K562 (cell line): ENCODE measurements around the gene SCYL1. TPM values are rescaled to one million over a fixed set of nuclear protein-coding genes. Genes with fewer than 3 reads are reported as not detected.
A peak's percentile ranks its signal among the peaks of the same experiment; 100 is the strongest.
"Not testable (repeated sequence)": the region's sequence is repeated elsewhere in the genome, so short reads cannot be mapped to it uniquely, and the experiment has no call there.

Experiments used
- ATAC-seq: fragments of 200-7000 bp; cut with Tn5 transposase; 3 replicates; pipeline ENCODE4 v1.9.1; 2020; ENCODE audit warnings: moderate library complexity
- BruUV-seq: library from RNA; stranded (reverse); fragments of 400-500 nt; replicated peaks from 2 replicates; lab custom pipeline; 2021; lab: Mats Ljungman, UMichigan
- CTCF ChIA-PET: fragments of 300-600 bp; formaldehyde crosslinking; extraction: SDS; loops from one replicate; lab custom pipeline; 2021; ENCODE audit warnings: low intra/inter-chr PET ratio; lab: Yijun Ruan, JAX
- POLR2A ChIA-PET: fragments of 300-600, 350-650 bp; sonication (Branson Sonifier 250); formaldehyde crosslinking; extraction: SDS; loops from one replicate; lab custom pipeline; 2021; ENCODE audit warnings: antibody characterized with exemption, inconsistent platforms; lab: Yijun Ruan, JAX
- DNase-seq, 4 experiments: peaks; one replicate each; pipeline versions ENCODE4 v3.0.0 to v3.0.0-alpha.2; 2011 to 2018; ENCODE audit warnings: low spot score in 3 of 4, mixed read lengths in 3 of 4; ENCODE audit errors: extremely low read depth in 1 of 4
- FAIRE-seq: peaks from 2 replicates; lab custom pipeline; 2011; peaks lifted over from hg19 to GRCh38; lab: Jason Lieb, UNC
- H2AFZ ChIP-seq: 2 replicates; pipeline ENCODE4 v1.6.0; 2011; ENCODE audit warnings: low read depth, low read length, control low read depth, inconsistent platforms
- H3K27ac ChIP-seq: fragments of 200-600 bp; 3 replicates; pipeline ENCODE4 v1.8.0; 2011; ENCODE audit warnings: low read depth, mild to moderate bottlenecking, control low read depth, inconsistent platforms, low read length, moderate library complexity, mixed read lengths; ENCODE audit errors: extremely low read depth
- H3K27me3 ChIP-seq, 2 experiments: fragments of 300-600 bp in 1 of 2; 2 replicates in 1 of 2; 3 replicates in 1 of 2; pipeline versions ENCODE4 v1.6.0 to v1.8.0; 2011; ENCODE audit warnings: inconsistent platforms in 2 of 2, low read length in 2 of 2, mild to moderate bottlenecking in 1 of 2, mixed read lengths in 1 of 2, moderate library complexity in 1 of 2; ENCODE audit not compliant: control insufficient read depth in 2 of 2, insufficient read depth in 2 of 2
- H3K36me3 ChIP-seq: fragments of 300-600 bp; 3 replicates; pipeline ENCODE4 v1.8.0; 2011; ENCODE audit warnings: mild to moderate bottlenecking, low read length, inconsistent platforms; ENCODE audit not compliant: control insufficient read depth, insufficient read depth
- H3K4me1 ChIP-seq, 2 experiments: fragments of 200-600 bp in 1 of 2; replicated peaks in 1 of 2; 2 replicates in 1 of 2; 3 replicates in 1 of 2; pipeline versions ENCODE4 v1.5.1 to v1.8.0; 2011; ENCODE audit warnings: inconsistent platforms in 2 of 2, low read length in 2 of 2, mild to moderate bottlenecking in 1 of 2, mixed read lengths in 1 of 2, moderate library complexity in 1 of 2; ENCODE audit not compliant: control insufficient read depth in 2 of 2, insufficient read depth in 2 of 2
- H3K4me2 ChIP-seq: 2 replicates; pipeline ENCODE4 v1.6.1; 2011; ENCODE audit warnings: low read length, control low read depth, inconsistent platforms, mixed read lengths; ENCODE audit not compliant: insufficient read depth
- H3K4me3 ChIP-seq: fragments of 200-600 bp; sonication (generic), shearing (Covaris generic); 2 replicates; pipeline ENCODE4 v1.5.1; 2016; ENCODE audit warnings: control low read depth, inconsistent platforms
- H3K79me2 ChIP-seq: fragments of 200-600 bp; 3 replicates; pipeline ENCODE4 v1.8.0; 2011; ENCODE audit warnings: low read length, inconsistent platforms; ENCODE audit not compliant: control insufficient read depth, insufficient read depth
- H3K9ac ChIP-seq, 2 experiments: 2 replicates each; pipeline versions ENCODE4 v1.6.0 to v1.6.1; 2011; ENCODE audit warnings: low read depth in 2 of 2, low read length in 2 of 2, control low read depth in 1 of 2, inconsistent platforms in 1 of 2, mild to moderate bottlenecking in 1 of 2, mixed read lengths in 1 of 2; ENCODE audit not compliant: insufficient read depth in 1 of 2
- H3K9me1 ChIP-seq: one replicate; pipeline ENCODE4 v1.6.0; 2011; ENCODE audit warnings: inconsistent platforms, mild to moderate bottlenecking, low read length, moderate library complexity; ENCODE audit not compliant: control insufficient read depth, insufficient read depth
- H3K9me3 ChIP-seq: replicated peaks from 2 replicates; pipeline ENCODE4 v1.5.1; 2011; ENCODE audit warnings: low read depth, low read length, inconsistent platforms; ENCODE audit not compliant: control insufficient read depth, insufficient read depth
- H4K20me1 ChIP-seq: replicated peaks from 2 replicates; pipeline ENCODE4 v1.6.1; 2011; ENCODE audit warnings: low read length, inconsistent platforms, mixed read lengths; ENCODE audit not compliant: control insufficient read depth, insufficient read depth
- L3MBTL2 ChIP-seq: fragments of 450-650 bp; IDR thresholded peaks from 2 replicates; pipeline ENCODE4 v1.6.1; 2016; ENCODE audit warnings: mild to moderate bottlenecking, moderate library complexity
- SPI1 ChIP-seq: IDR thresholded peaks from 2 replicates; pipeline ENCODE4 v1.6.1; 2011; ENCODE audit warnings: low read depth, low read length, control low read depth, borderline replicate concordance
- WGBS: fragments of 100-300 bp; shearing (Covaris generic); methylation state at CpG from one replicate; pipeline ENCODE4 v1.1.6; 2016; ENCODE audit warnings: low coverage, mixed read lengths; ENCODE audit not compliant: insufficient coverage; ENCODE audit errors: missing lambda C conversion rate; 5-methylcytosine and 5-hydroxymethylcytosine counted together
- in situ Hi-C: fragments of 300-500 bp; cut with MboI; formaldehyde crosslinking; loops from 4 replicates; pipeline ENCODE4 v1.15.0; 2018; ENCODE audit warnings: inconsistent platforms, mixed read lengths
- intact Hi-C: fragments of 100-400 bp; cut with micrococcal nuclease; formaldehyde crosslinking; loops from 2 replicates; pipeline ENCODE4 v1.14.2; 2022
- polyA plus RNA-seq, 8 experiments: library from polyadenylated mRNA; depleted of rRNA in 4 of 8; stranded (reverse) in 5 of 8; unstranded in 3 of 8; fragments of >200 nt; fragmentation: Nextera tagmentation in 2 of 8; fragmentation: Illumina TruSeq in 1 of 8; extraction: Ambion mirVana in 2 of 8; extraction: Trizol in 1 of 8; gene quantifications; 2 replicates each; pipeline versions ENCODE4 v1.2.1 to v1.2.3, GENCODE V29; 2011 to 2014; ENCODE audit warnings: inconsistent platforms in 1 of 8, missing spikeins in 1 of 8
- total RNA-seq, 7 experiments: library from RNA; depleted of rRNA in 6 of 7; stranded (reverse); fragments of >200 nt in 6 of 7; fragmentation: Illumina TruSeq in 2 of 7; extraction: Trizol in 2 of 7; gene quantifications; 2 replicates each; pipeline versions ENCODE4 v1.2.1 to v1.2.3, GENCODE V29; 2011 to 2021; ENCODE audit warnings: low replicate concordance in 1 of 7
- TF ChIP-seq, protein P1 (sequence below), 3 experiments: fragments of 200-800 bp in 1 of 3; sonication (Bioruptor generic) in 1 of 3; sonication (generic) in 1 of 3; formaldehyde crosslinking in 1 of 3; IDR thresholded peaks; 2 replicates each; pipeline versions ENCODE4 v1.6.1 to v1.8.0; 2016 to 2022; ENCODE audit warnings: mild to moderate bottlenecking in 2 of 3, missing compliant biosample characterization in 2 of 3, missing genetic modification characterization in 2 of 3, missing genetic modification reagents in 1 of 3

The SCYL1 gene
- total and polyA plus RNA-seq, 9 of the 15 experiments (the other 6 are each of a cell fraction or from before 2014, with no cell fraction given): 1.9 to 145 (median 57.6) TPM

DNA sequence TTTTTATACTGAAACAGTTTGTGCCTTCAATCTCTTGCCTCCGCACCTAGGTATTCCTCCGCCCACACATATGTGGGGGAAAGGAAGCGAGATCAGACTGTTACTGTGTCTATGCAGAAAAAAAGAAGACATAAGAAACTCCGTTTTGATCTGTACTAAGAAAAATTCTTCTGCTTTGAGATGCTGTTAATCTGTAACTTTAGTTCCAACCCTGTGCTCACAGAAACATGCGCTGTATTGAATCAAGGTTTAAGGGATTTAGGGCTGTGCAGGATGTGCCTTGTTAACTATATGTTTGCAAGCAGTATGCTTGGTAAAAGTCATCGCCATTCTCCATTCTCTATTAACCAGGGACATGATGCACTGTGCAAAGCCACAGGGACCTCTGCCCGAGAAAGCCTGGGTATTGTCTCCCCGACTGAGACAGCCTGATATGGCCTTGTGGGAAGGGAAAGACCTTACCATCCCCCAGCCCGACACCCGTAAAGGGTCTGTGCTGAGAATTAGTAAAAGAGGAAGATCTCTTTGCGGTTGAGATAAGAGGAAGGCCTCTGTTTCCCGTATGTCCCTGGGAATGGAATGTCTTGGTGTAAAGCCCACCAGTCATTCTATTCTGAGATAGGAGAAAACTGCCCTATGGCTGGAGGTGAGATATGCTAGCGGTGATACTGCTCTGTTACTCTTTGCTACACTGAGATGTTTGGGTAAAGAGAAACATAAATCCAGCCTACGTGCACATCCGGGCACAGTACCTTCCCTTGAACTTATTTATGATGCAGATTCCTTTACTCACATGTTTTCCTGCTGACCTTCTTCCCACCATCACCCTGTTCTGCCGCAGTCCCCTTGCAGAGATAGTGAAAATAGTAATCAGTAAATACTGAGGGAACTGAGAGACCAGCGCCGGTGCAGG lies 1.9 kb upstream of the SCYL1 start (continued):
- TF ChIP-seq SPI1 (peak; percentile 73; the same call in 1 of the 2 replicates), L3MBTL2 (0 out of 2 replicates have a peak, but pooled peaks have one; percentile 16)
- TF ChIP-seq, all 486 proteins: peak for 37; not testable (repeated sequence) for 449

DNA sequence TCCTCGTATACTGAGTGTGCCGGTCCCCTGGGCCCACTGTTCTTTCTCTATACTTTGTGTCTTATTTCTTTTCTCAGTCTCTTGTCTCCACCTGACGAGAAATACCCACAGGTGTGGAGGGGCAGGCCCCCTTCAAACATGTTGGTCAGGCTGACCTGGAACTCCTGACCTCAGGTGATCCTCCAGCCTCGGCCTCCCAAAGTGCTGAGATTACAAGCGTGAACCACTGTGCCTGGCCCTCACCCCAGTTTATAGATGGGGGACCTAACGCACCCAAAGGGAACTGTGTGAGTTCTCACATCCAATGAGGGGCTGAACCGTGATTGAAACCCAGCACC lies 1.3 kb upstream of the SCYL1 start:
- TF ChIP-seq, protein P1, sequence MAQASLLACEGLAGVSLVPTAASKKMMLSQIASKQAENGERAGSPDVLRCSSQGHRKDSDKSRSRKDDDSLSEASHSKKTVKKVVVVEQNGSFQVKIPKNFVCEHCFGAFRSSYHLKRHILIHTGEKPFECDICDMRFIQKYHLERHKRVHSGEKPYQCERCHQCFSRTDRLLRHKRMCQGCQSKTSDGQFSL (CRISPR knock-in tag; IDR thresholded peaks at IDR 0.05): peak; percentile 64; the same call in 1 of the 2 replicates
- TF ChIP-seq, protein P1 (tag; IDR thresholded peaks at IDR 0.05): not testable (repeated sequence)
- H3K9me1 ChIP-seq, intact Hi-C loops, ATAC-seq, H3K9me3 ChIP-seq, CTCF ChIA-PET, DNase-seq, H3K27me3 ChIP-seq, BruUV-seq, FAIRE-seq, in situ Hi-C loops, H3K4me3 ChIP-seq, H4K20me1 ChIP-seq: not testable (repeated sequence)
- H3K36me3 ChIP-seq: peaks cover 21% of the 10 kb centered on the region; the same call in 2 of the 3 replicates
- peaks cover 38 to 40% of the 10 kb centered on the region in 2 experiments for H3K4me1 ChIP-seq
- POLR2A ChIA-PET: interaction anchor here (1.9 to 6.5 kb wide), 2 partner anchors 24 to 52 kb away, joined by 5 to 47 read pairs; partner anchors contain the start of gene MALAT1
- H3K9ac ChIP-seq: peak overlapping the region in 1 of 2 experiments; percentile 87; a peak in 2 of 4 replicates
- H3K4me2 ChIP-seq: peak overlapping the region; percentile 75
- H2AFZ ChIP-seq: 0 out of 2 replicates have a peak overlapping the region, but pooled peaks have one; percentile 78
- H3K79me2 ChIP-seq: peaks cover 26% of the 10 kb centered on the region
- 46% methylated on average over 7 of the region's 7 CpGs for WGBS
- H3K27ac ChIP-seq: peak overlapping the region; percentile 50; the same call in 1 of the 3 replicates
